Measurements from ENCODE around the gene PJA2.

PJA2 gene

GRCh38 chr5:109347252-109347888 lies 62.4 kb downstream of the PJA2 start:
- Histone ChIP-seq H2BK120ac (ENCODE audit: low read depth, low read length) (no peak overlapping the region), H3K4me2 (ENCODE audit: insufficient read depth, low read length, poor library complexity, severe bottlenecking) (no peak overlapping the region), H3K27me3 (ENCODE audit: control insufficient read depth in 3 of 3, insufficient read depth in 3 of 3, low read depth in 1 of 3, low read length in 3 of 3) (no peaks in the 10 kb centered on the region), H2BK12ac (ENCODE audit: low read length) (no peak overlapping the region), H2AFZ (ENCODE audit: low read length) (no peak overlapping the region), H2AK5ac (ENCODE audit: low read depth, low read length) (no peak overlapping the region), H3K14ac (ENCODE audit: low read length) (no peak overlapping the region), H3K9ac (ENCODE audit: low read depth, low read length, poor library complexity) (no peak overlapping the region), H4K91ac (ENCODE audit: low read depth, low read length, poor library complexity) (no peak overlapping the region), H3K4ac (ENCODE audit: low read length) (no peak overlapping the region), H3K18ac (ENCODE audit: low read length) (no peak overlapping the region), H4K8ac (ENCODE audit: low read depth, low read length) (no peak overlapping the region), H3K9me3 (replicated peaks in 1 of 2; ENCODE audit: control insufficient read depth in 2 of 2, insufficient read depth in 1 of 2, low read depth in 1 of 2, low read length in 2 of 2) (peaks cover 1 to 10% of the 10 kb centered on the region in 2 donors), H3K4me3 (ENCODE audit: low read length in 2 of 2) (no peak overlapping the region), H3K27ac (replicated peaks; ENCODE audit: low read length) (no peak overlapping the region), H3K36me3 (replicated peaks in 1 of 2; ENCODE audit: control insufficient read depth in 2 of 2, insufficient read depth in 2 of 2, low read length in 2 of 2) (peaks cover 11 to 91% of the 10 kb centered on the region in 2 donors), H3K23ac (ENCODE audit: low read depth, low read length, poor library complexity) (no peak overlapping the region), H3K79me1 (ENCODE audit: low read depth, low read length) (no peaks in the 10 kb centered on the region), H2BK5ac (ENCODE audit: low read length) (no peak overlapping the region), H2BK15ac (ENCODE audit: low read length) (no peak overlapping the region), H3K4me1 (ENCODE audit: control insufficient read depth in 2 of 2, insufficient read depth in 1 of 2, low read depth in 1 of 2, low read length in 2 of 2) (peaks cover 0 to 3% of the 10 kb centered on the region in 2 donors)
- DNase-seq (ENCODE audit: low spot score), result no peak

GRCh38 chr5:109345699-109346098 lies 64.1 kb downstream of the PJA2 start:
- no CpG with 5 or more reads among the region's 2 CpGs for WGBS, 2 donors (ENCODE audit: extremely low coverage in 2 of 2, insufficient read length in 2 of 2, insufficient replicate concordance in 1 of 2)
- no peak overlapping the region for H3K4me2 ChIP-seq (ENCODE audit: insufficient read depth, low read length, poor library complexity, severe bottlenecking)
- H3K79me1 ChIP-seq (ENCODE audit: low read depth, low read length), result no peaks in the 10 kb centered on the region

GRCh38 chr5:109340351-109340750 lies 69.4 kb downstream of the PJA2 start:
- Histone ChIP-seq H4K8ac (ENCODE audit: low read depth, low read length) (no peak overlapping the region), H2AK5ac (ENCODE audit: low read depth, low read length) (no peak overlapping the region)
- no peak for DNase-seq (ENCODE audit: low spot score)

More at GRCh38 chr5:109345699-109346098, 64.1 kb downstream of the PJA2 start:
- no peak for DNase-seq (ENCODE audit: low spot score)
- H3K23ac ChIP-seq (ENCODE audit: low read depth, low read length, poor library complexity), result no peak overlapping the region
- H3K4ac ChIP-seq (ENCODE audit: low read length), result no peak overlapping the region
- no peak overlapping the region for H4K8ac ChIP-seq (ENCODE audit: low read depth, low read length)
- H3K27ac ChIP-seq (replicated peaks; ENCODE audit: low read length), result no peak overlapping the region
- no peak overlapping the region for H2BK15ac ChIP-seq (ENCODE audit: low read length)
- H3K36me3 ChIP-seq (replicated peaks in 1 of 2; ENCODE audit: control insufficient read depth in 2 of 2, insufficient read depth in 2 of 2, low read length in 2 of 2), result peaks cover 11 to 75% of the 10 kb centered on the region in 2 donors
- H2BK120ac ChIP-seq (ENCODE audit: low read depth, low read length), result no peak overlapping the region
- no peak overlapping the region for H2AK5ac ChIP-seq (ENCODE audit: low read depth, low read length)
- H3K4me3 ChIP-seq (ENCODE audit: low read length in 2 of 2), result no peak overlapping the region
- no peaks in the 10 kb centered on the region for H3K27me3 ChIP-seq (ENCODE audit: control insufficient read depth in 3 of 3, insufficient read depth in 3 of 3, low read depth in 1 of 3, low read length in 3 of 3)
- no peak overlapping the region for H2BK5ac ChIP-seq (ENCODE audit: low read length)
- H3K9ac ChIP-seq (ENCODE audit: low read depth, low read length, poor library complexity), result no peak overlapping the region
- no peak overlapping the region for H3K14ac ChIP-seq (ENCODE audit: low read length)
- H4K91ac ChIP-seq (ENCODE audit: low read depth, low read length, poor library complexity), result no peak overlapping the region
- H2BK12ac ChIP-seq (ENCODE audit: low read length), result no peak overlapping the region
- peaks cover 1 to 10% of the 10 kb centered on the region in 2 donors for H3K9me3 ChIP-seq (replicated peaks in 1 of 2; ENCODE audit: control insufficient read depth in 2 of 2, insufficient read depth in 1 of 2, low read depth in 1 of 2, low read length in 2 of 2)
- H2AFZ ChIP-seq (ENCODE audit: low read length), result no peak overlapping the region
- H3K4me1 ChIP-seq (ENCODE audit: control insufficient read depth in 2 of 2, insufficient read depth in 1 of 2, low read depth in 1 of 2, low read length in 2 of 2), result no peaks in the 10 kb centered on the region
- H3K18ac ChIP-seq (ENCODE audit: low read length), result no peak overlapping the region

GRCh38 chr5:109335114-109335513 lies 74.7 kb downstream of the PJA2 start:
- Histone ChIP-seq H3K4me1 (ENCODE audit: control insufficient read depth in 2 of 2, insufficient read depth in 1 of 2, low read depth in 1 of 2, low read length in 2 of 2) (peaks cover 0 to 5% of the 10 kb centered on the region in 2 donors), H2BK12ac (ENCODE audit: low read length) (no peak overlapping the region), H2BK15ac (ENCODE audit: low read length) (no peak overlapping the region), H3K27ac (replicated peaks; ENCODE audit: low read length) (no peak overlapping the region), H3K9ac (ENCODE audit: low read depth, low read length, poor library complexity) (no peak overlapping the region), H2BK120ac (ENCODE audit: low read depth, low read length) (no peak overlapping the region), H3K36me3 (replicated peaks in 1 of 2; ENCODE audit: control insufficient read depth in 2 of 2, insufficient read depth in 2 of 2, low read length in 2 of 2) (peaks cover 0 to 92% of the 10 kb centered on the region in 2 donors), H3K79me1 (ENCODE audit: low read depth, low read length) (no peaks in the 10 kb centered on the region), H3K4me2 (ENCODE audit: insufficient read depth, low read length, poor library complexity, severe bottlenecking) (no peak overlapping the region), H3K27me3 (ENCODE audit: control insufficient read depth in 3 of 3, insufficient read depth in 3 of 3, low read depth in 1 of 3, low read length in 3 of 3) (no peaks in the 10 kb centered on the region), H2BK5ac (ENCODE audit: low read length) (no peak overlapping the region), H4K8ac (ENCODE audit: low read depth, low read length) (no peak overlapping the region), H3K4me3 (ENCODE audit: low read length in 2 of 2) (no peak overlapping the region), H4K91ac (ENCODE audit: low read depth, low read length, poor library complexity) (no peak overlapping the region), H3K18ac (ENCODE audit: low read length) (no peak overlapping the region), H3K14ac (ENCODE audit: low read length) (no peak overlapping the region), H3K23ac (ENCODE audit: low read depth, low read length, poor library complexity) (no peak overlapping the region), H3K9me3 (replicated peaks in 1 of 2; ENCODE audit: control insufficient read depth in 2 of 2, insufficient read depth in 1 of 2, low read depth in 1 of 2, low read length in 2 of 2) (no peaks in the 10 kb centered on the region), H2AFZ (ENCODE audit: low read length) (no peak overlapping the region), H3K4ac (ENCODE audit: low read length) (no peak overlapping the region), H2AK5ac (ENCODE audit: low read depth, low read length) (no peak overlapping the region)
- no peak for DNase-seq (ENCODE audit: low spot score)

More at GRCh38 chr5:109340351-109340750, 69.4 kb downstream of the PJA2 start:
- no peaks in the 10 kb centered on the region for H3K4me1 ChIP-seq (ENCODE audit: control insufficient read depth in 2 of 2, insufficient read depth in 1 of 2, low read depth in 1 of 2, low read length in 2 of 2)
- no peak overlapping the region for H2BK15ac ChIP-seq (ENCODE audit: low read length)
- no peaks in the 10 kb centered on the region for H3K79me1 ChIP-seq (ENCODE audit: low read depth, low read length)
- no peak overlapping the region for H3K23ac ChIP-seq (ENCODE audit: low read depth, low read length, poor library complexity)
- no peak overlapping the region for H3K4ac ChIP-seq (ENCODE audit: low read length)
- H3K27me3 ChIP-seq (ENCODE audit: control insufficient read depth in 3 of 3, insufficient read depth in 3 of 3, low read depth in 1 of 3, low read length in 3 of 3), result no peaks in the 10 kb centered on the region
- no peak overlapping the region for H4K91ac ChIP-seq (ENCODE audit: low read depth, low read length, poor library complexity)
- H2AFZ ChIP-seq (ENCODE audit: low read length), result no peak overlapping the region
- peaks cover 0 to 10% of the 10 kb centered on the region in 2 donors for H3K9me3 ChIP-seq (replicated peaks in 1 of 2; ENCODE audit: control insufficient read depth in 2 of 2, insufficient read depth in 1 of 2, low read depth in 1 of 2, low read length in 2 of 2)
- no peak overlapping the region for H3K18ac ChIP-seq (ENCODE audit: low read length)
- H2BK5ac ChIP-seq (ENCODE audit: low read length), result no peak overlapping the region
- no peak overlapping the region for H3K9ac ChIP-seq (ENCODE audit: low read depth, low read length, poor library complexity)
- H3K4me2 ChIP-seq (ENCODE audit: insufficient read depth, low read length, poor library complexity, severe bottlenecking), result no peak overlapping the region
- H3K4me3 ChIP-seq (ENCODE audit: low read length in 2 of 2), result no peak overlapping the region
- H3K36me3 ChIP-seq (replicated peaks in 1 of 2; ENCODE audit: control insufficient read depth in 2 of 2, insufficient read depth in 2 of 2, low read length in 2 of 2), result peaks cover 5 to 70% of the 10 kb centered on the region in 2 donors
- H3K27ac ChIP-seq (replicated peaks; ENCODE audit: low read length), result no peak overlapping the region
- no CpG with 5 or more reads among the region's 5 CpGs for WGBS, 2 donors (ENCODE audit: extremely low coverage in 2 of 2, insufficient read length in 2 of 2, insufficient replicate concordance in 1 of 2)
- no peak overlapping the region for H2BK120ac ChIP-seq (ENCODE audit: low read depth, low read length)
- no peak overlapping the region for H2BK12ac ChIP-seq (ENCODE audit: low read length)
- H3K14ac ChIP-seq (ENCODE audit: low read length), result no peak overlapping the region
